Activated CD4-positive, alpha-beta T cell treated with anti-CD3 and anti-CD28 coated beads for 36 hours (primary cell): ENCODE results near the gene ATP5PF. TPM values are rescaled to one million over a fixed set of nuclear protein-coding genes. Genes with fewer than 3 reads are reported as not detected.
"Not testable (repeated sequence)": the region's sequence is repeated elsewhere in the genome, so short reads cannot be mapped to it uniquely, and the experiment has no call there.

Source experiments
- ATAC-seq: fragments of 200-7000 bp; cut with Tn5 transposase; one replicate; pipeline ENCODE4 v1.10.0; 2021; ENCODE audit warnings: mild to moderate bottlenecking, moderate library complexity
- CTCF ChIA-PET: fragments of 350-600 bp; sonication (Branson Sonifier 250); formaldehyde crosslinking; loops from one replicate; lab custom pipeline; 2021; ENCODE audit warnings: antibody characterized with exemption; lab: Charles Lee
- POLR2A ChIA-PET: fragments of 350-600 bp; sonication (Branson Sonifier 250); formaldehyde crosslinking; loops from one replicate; lab custom pipeline; 2021; ENCODE audit warnings: antibody characterized with exemption, inconsistent platforms; lab: Charles Lee
- DNase-seq: peaks from one replicate; pipeline ENCODE4 v3.0.0-alpha.2; 2020
- H3K27ac Mint-ChIP-seq: one replicate; pipeline ENCODE4 v1.8.0; 2021; ENCODE audit warnings: mixed read lengths
- H3K27me3 Mint-ChIP-seq: one replicate; pipeline ENCODE4 v1.8.0; 2021; ENCODE audit warnings: mixed read lengths
- H3K36me3 Mint-ChIP-seq: one replicate; pipeline ENCODE4 v1.8.0; 2021; ENCODE audit warnings: low read depth, mixed read lengths
- H3K4me1 Mint-ChIP-seq: one replicate; pipeline ENCODE4 v1.8.0; 2021; ENCODE audit warnings: mixed read lengths
- H3K4me3 Mint-ChIP-seq: one replicate; pipeline ENCODE4 v1.8.0; 2021; ENCODE audit warnings: mild to moderate bottlenecking, moderate library complexity, mixed read lengths
- H3K9me3 Mint-ChIP-seq: one replicate; pipeline ENCODE4 v1.8.0; 2021; ENCODE audit warnings: low read depth, mixed read lengths
- intact Hi-C, 2 experiments: fragments of 100-400 bp; cut with DNase I in 1 of 2; cut with micrococcal nuclease in 1 of 2; formaldehyde crosslinking; loops; one replicate each; pipeline versions ENCODE4 v1.14.2 to v1.15.1; 2022 to 2024; cut with DNase I, micrococcal nuclease
- total RNA-seq, 2 experiments: library from RNA; stranded (reverse); gene quantifications; one replicate each; pipeline ENCODE4 v1.2.3, GENCODE V29; 2021

The ATP5PF gene
- total RNA-seq, 2 experiments from 2014 or later, result 154 to 165 TPM

- Mint-ChIP-seq H3K27me3 (no peaks in the 10 kb centered on the region), H3K27ac (no peak overlapping the region), H3K9me3 (no peaks in the 10 kb centered on the region), H3K4me3 (no peak overlapping the region), H3K4me1 (peaks cover 34% of the 10 kb centered on the region), H3K36me3 (peaks cover 28% of the 10 kb centered on the region)
- no peak for DNase-seq
- intact Hi-C loops, result loop anchor here (10.0 kb wide), 2 partner anchors 277 to 433 kb away; no protein-coding TSS in a partner anchor
- ATAC-seq, result no peak
- POLR2A ChIA-PET, result no interaction called here
- CTCF ChIA-PET, result interaction anchor here (0.7 to 1.0 kb wide), 4 partner anchors 13 to 157 kb away, joined by 3 to 4 read pairs (median 3); no protein-coding TSS in a partner anchor
Observed at GRCh38 chr21:25732091-25732760, 2.5 kb downstream of the ATP5PF start.

- POLR2A ChIA-PET, result no interaction called here
- no peaks in the 10 kb centered on the region for H3K27me3 Mint-ChIP-seq
- no peaks in the 10 kb centered on the region for H3K4me1 Mint-ChIP-seq
- no peak overlapping the region for H3K4me3 Mint-ChIP-seq
- H3K27ac Mint-ChIP-seq, result no peak overlapping the region
- DNase-seq, result no peak
- CTCF ChIA-PET, result interaction anchor here (1.0 kb wide), 2 partner anchors 20 to 114 kb away, joined by 3 read pairs; no protein-coding TSS in a partner anchor
- peaks cover 45% of the 10 kb centered on the region for H3K36me3 Mint-ChIP-seq
- H3K9me3 Mint-ChIP-seq, result no peaks in the 10 kb centered on the region
- intact Hi-C loops, result no loop called here
- ATAC-seq, result no peak
Observed at GRCh38 chr21:25722631-25723030, 12.1 kb downstream of the ATP5PF start.

- DNase-seq, result no peak
Observed at GRCh38 chr21:25721987-25722386, 12.7 kb downstream of the ATP5PF start.

GRCh38 chr21:25717491-25718147 lies 17.1 kb downstream of the ATP5PF start:
- intact Hi-C loops, result no loop called here
- ChIA-PET POLR2A (no interaction called here), CTCF (interaction anchor here (0.5 to 2.3 kb wide), 5 partner anchors 10 to 568 kb away, joined by 3 to 18 read pairs (median 3); no protein-coding TSS in a partner anchor)
- Mint-ChIP-seq H3K27me3 (no peaks in the 10 kb centered on the region), H3K9me3 (no peaks in the 10 kb centered on the region), H3K4me1 (no peaks in the 10 kb centered on the region), H3K36me3 (peaks cover 16% of the 10 kb centered on the region), H3K27ac (no peak overlapping the region), H3K4me3 (no peak overlapping the region)
- no peak for DNase-seq
- ATAC-seq, result no peak

More at GRCh38 chr21:25721987-25722386, 12.7 kb downstream of the ATP5PF start:
- H3K27ac Mint-ChIP-seq, result no peak overlapping the region
- no peaks in the 10 kb centered on the region for H3K27me3 Mint-ChIP-seq
- ChIA-PET POLR2A (no interaction called here), CTCF (interaction anchor here (1.0 to 2.4 kb wide), 3 partner anchors 10 to 19 kb away, joined by 3 to 11 read pairs (median 3); no protein-coding TSS in a partner anchor)
- intact Hi-C loops, result no loop called here
- H3K4me1 Mint-ChIP-seq, result no peaks in the 10 kb centered on the region
- H3K4me3 Mint-ChIP-seq, result no peak overlapping the region
- peaks cover 45% of the 10 kb centered on the region for H3K36me3 Mint-ChIP-seq
- no peaks in the 10 kb centered on the region for H3K9me3 Mint-ChIP-seq
- no peak for ATAC-seq

- H3K4me3 Mint-ChIP-seq, ATAC-seq, H3K9me3 Mint-ChIP-seq, H3K27me3 Mint-ChIP-seq, DNase-seq, H3K27ac Mint-ChIP-seq, H3K4me1 Mint-ChIP-seq, H3K36me3 Mint-ChIP-seq, POLR2A ChIA-PET, intact Hi-C loops: not testable (repeated sequence)
- CTCF ChIA-PET, result interaction anchor here (3.4 kb wide), 1 partner anchor 106 kb away, joined by 20 read pairs; no protein-coding TSS in a partner anchor
Observed at GRCh38 chr21:25714066-25714465, 20.6 kb downstream of the ATP5PF start.

GRCh38 chr21:25710550-25710949 lies 24.2 kb downstream of the ATP5PF start:
- H3K9me3 Mint-ChIP-seq, result no peaks in the 10 kb centered on the region
- H3K4me3 Mint-ChIP-seq, result no peak overlapping the region
- H3K27ac Mint-ChIP-seq, result no peak overlapping the region
- H3K27me3 Mint-ChIP-seq, result no peaks in the 10 kb centered on the region
- ATAC-seq (no peak), DNase-seq (no peak)
- ChIA-PET CTCF (interaction anchor here (1.4 to 3.4 kb wide), 2 partner anchors 12 to 102 kb away, joined by 3 to 20 read pairs; no protein-coding TSS in a partner anchor), POLR2A (no interaction called here)
- no peaks in the 10 kb centered on the region for H3K36me3 Mint-ChIP-seq
- intact Hi-C loops, result no loop called here
- H3K4me1 Mint-ChIP-seq, result no peaks in the 10 kb centered on the region

- no peak for ATAC-seq
- H3K36me3 Mint-ChIP-seq, result no peaks in the 10 kb centered on the region
- no peak for DNase-seq
- H3K4me3 Mint-ChIP-seq, result no peak overlapping the region
- no peak overlapping the region for H3K27ac Mint-ChIP-seq
- CTCF ChIA-PET, result interaction anchor here (1.4 kb wide), 1 partner anchor 11 kb away, joined by 3 read pairs; no protein-coding TSS in a partner anchor
- POLR2A ChIA-PET, result no interaction called here
- no peaks in the 10 kb centered on the region for H3K27me3 Mint-ChIP-seq
- intact Hi-C loops, result loop anchor here in 1 of 2 experiments (2.0 kb wide), 1 partner anchor 289 kb away; no protein-coding TSS in a partner anchor
- H3K9me3 Mint-ChIP-seq, result no peaks in the 10 kb centered on the region
- H3K4me1 Mint-ChIP-seq, result no peaks in the 10 kb centered on the region
Observed at GRCh38 chr21:25709684-25710265, 24.9 kb downstream of the ATP5PF start.

- Mint-ChIP-seq H3K4me1 (no peaks in the 10 kb centered on the region), H3K4me3 (no peak overlapping the region), H3K27ac (no peak overlapping the region), H3K36me3 (no peaks in the 10 kb centered on the region), H3K9me3 (no peaks in the 10 kb centered on the region), H3K27me3 (no peaks in the 10 kb centered on the region)
- CTCF ChIA-PET, result interaction anchor here (0.6 to 4.3 kb wide), 16 partner anchors 9 to 454 kb away, joined by 3 to 47 read pairs (median 5); partner anchors contain the start of gene MRPL39
- POLR2A ChIA-PET, result no interaction called here
- intact Hi-C loops, result loop anchor here (1.0 to 2.0 kb wide), 2 partner anchors 100 to 288 kb away; no protein-coding TSS in a partner anchor
- DNase-seq (peak; percentile 60), ATAC-seq (no peak)
Observed at GRCh38 chr21:25708467-25709065, 26.1 kb downstream of the ATP5PF start.

- Mint-ChIP-seq H3K4me1 (no peaks in the 10 kb centered on the region), H3K36me3 (no peaks in the 10 kb centered on the region), H3K27me3 (no peaks in the 10 kb centered on the region), H3K27ac (no peak overlapping the region), H3K4me3 (no peak overlapping the region), H3K9me3 (no peaks in the 10 kb centered on the region)
- ChIA-PET CTCF (interaction anchor here (0.6 to 2.1 kb wide), 4 partner anchors 10 to 310 kb away, joined by 4 to 10 read pairs (median 5); no protein-coding TSS in a partner anchor), POLR2A (no interaction called here)
- intact Hi-C loops, result no loop called here
- no peak for ATAC-seq
- no peak for DNase-seq
Observed at GRCh38 chr21:25701529-25701928, 33.2 kb downstream of the ATP5PF start.

GRCh38 chr21:25700741-25701140 lies 34.0 kb downstream of the ATP5PF start:
- H3K4me3 Mint-ChIP-seq, result no peak overlapping the region
- no peaks in the 10 kb centered on the region for H3K36me3 Mint-ChIP-seq
- no peak overlapping the region for H3K27ac Mint-ChIP-seq
- no peaks in the 10 kb centered on the region for H3K4me1 Mint-ChIP-seq
- no peaks in the 10 kb centered on the region for H3K9me3 Mint-ChIP-seq
- no peak for ATAC-seq
- no peaks in the 10 kb centered on the region for H3K27me3 Mint-ChIP-seq
- CTCF ChIA-PET, result interaction anchor here (1.4 to 2.1 kb wide), 4 partner anchors 11 to 95 kb away, joined by 3 to 10 read pairs (median 5); no protein-coding TSS in a partner anchor
- no peak for DNase-seq
- POLR2A ChIA-PET, result interaction anchor here (0.6 kb wide), 1 partner anchor 121 kb away, joined by 4 read pairs; no protein-coding TSS in a partner anchor
- intact Hi-C loops, result no loop called here

GRCh38 chr21:25695461-25695860 lies 39.2 kb downstream of the ATP5PF start:
- intact Hi-C loops, H3K27ac Mint-ChIP-seq, H3K36me3 Mint-ChIP-seq, POLR2A ChIA-PET, H3K9me3 Mint-ChIP-seq, CTCF ChIA-PET, H3K4me3 Mint-ChIP-seq, ATAC-seq, H3K4me1 Mint-ChIP-seq, H3K27me3 Mint-ChIP-seq, DNase-seq: not testable (repeated sequence)
